SW480 (cell line): ENCODE data around the gene AKT1.
A peak's percentile ranks its signal among the peaks of the same experiment; 100 is the strongest.
"Not testable (repeated sequence)": the region's sequence is repeated elsewhere in the genome, so short reads cannot be mapped to it uniquely, and the experiment has no call there.

Experiments
- DNase-seq: peaks from one replicate; pipeline ENCODE4 v3.0.0-alpha.2; 2016; ENCODE audit warnings: low spot score

Gene AKT1

GRCh38 chr14:104818714-104819161, 23.2 kb upstream of the AKT1 start:
- DNase-seq: no peak

DNA sequence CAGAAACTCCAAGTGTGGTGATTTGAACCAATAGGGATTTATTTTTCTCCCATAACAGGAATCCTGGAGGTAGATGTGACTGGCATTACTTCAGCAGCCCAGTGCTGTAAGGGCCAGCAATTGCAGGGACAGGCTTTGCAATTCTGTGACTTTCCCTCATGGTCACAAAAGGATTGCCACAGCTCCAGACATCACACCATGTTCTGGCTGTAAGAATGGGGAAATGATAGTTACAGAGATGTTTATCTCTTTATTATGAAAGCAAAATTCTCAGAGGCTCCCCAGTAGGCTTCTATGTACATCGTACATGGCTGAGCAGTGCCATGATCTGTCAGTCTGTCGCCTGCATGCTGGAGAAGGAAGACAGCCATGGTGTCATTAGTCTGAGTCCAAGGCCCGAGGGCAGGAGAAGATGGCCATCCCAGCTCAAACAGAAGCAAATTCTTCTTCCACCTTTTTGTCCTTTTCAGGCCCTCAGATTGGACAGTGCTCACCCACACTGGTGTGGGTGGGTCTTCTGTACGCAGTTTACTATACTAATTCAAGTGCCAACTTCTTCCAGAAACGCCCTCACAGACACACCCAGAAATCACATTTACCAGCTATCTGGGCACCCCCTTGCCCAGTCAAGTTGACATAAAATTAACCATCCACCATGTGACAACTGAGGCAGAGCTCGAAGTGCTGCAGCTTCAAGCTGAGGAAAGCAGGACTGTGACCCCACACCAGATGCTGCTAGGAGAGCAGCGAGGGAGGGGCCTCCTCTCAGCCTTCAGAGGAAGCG, 22.6 kb upstream of the AKT1 start:
- no peak for DNase-seq

DNA sequence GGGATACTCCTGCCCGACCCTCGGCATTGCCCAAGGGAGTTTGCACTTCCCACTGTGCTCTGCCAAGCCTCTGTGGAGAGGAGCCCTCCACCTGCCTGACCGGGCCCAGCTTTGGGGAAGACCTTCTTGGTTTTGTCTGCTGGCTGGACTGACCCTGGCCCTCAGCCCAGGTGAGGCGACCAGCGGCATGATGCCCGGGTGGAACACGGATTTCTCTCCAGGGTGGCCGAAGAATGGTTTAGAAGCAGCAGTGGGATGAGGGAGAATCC, 21.0 kb upstream of the AKT1 start:
- DNase-seq: no peak

GRCh38 chr14:104814701-104815100, 19.2 kb upstream of the AKT1 start:
- not testable (repeated sequence) for DNase-seq

- DNase-seq: no peak
These were observed 17.7 kb upstream of the AKT1 start for GRCh38 chr14:104813286-104813685.

- DNase-seq: no peak
These were observed 14.8 kb upstream of the AKT1 start for GRCh38 chr14:104810316-104810715.

- DNase-seq: no peak
These were observed 12.9 kb upstream of the AKT1 start for GRCh38 chr14:104808456-104808855.

GRCh38 chr14:104806625-104807465, 11.3 kb upstream of the AKT1 start:
- DNase-seq: no peak

DNA sequence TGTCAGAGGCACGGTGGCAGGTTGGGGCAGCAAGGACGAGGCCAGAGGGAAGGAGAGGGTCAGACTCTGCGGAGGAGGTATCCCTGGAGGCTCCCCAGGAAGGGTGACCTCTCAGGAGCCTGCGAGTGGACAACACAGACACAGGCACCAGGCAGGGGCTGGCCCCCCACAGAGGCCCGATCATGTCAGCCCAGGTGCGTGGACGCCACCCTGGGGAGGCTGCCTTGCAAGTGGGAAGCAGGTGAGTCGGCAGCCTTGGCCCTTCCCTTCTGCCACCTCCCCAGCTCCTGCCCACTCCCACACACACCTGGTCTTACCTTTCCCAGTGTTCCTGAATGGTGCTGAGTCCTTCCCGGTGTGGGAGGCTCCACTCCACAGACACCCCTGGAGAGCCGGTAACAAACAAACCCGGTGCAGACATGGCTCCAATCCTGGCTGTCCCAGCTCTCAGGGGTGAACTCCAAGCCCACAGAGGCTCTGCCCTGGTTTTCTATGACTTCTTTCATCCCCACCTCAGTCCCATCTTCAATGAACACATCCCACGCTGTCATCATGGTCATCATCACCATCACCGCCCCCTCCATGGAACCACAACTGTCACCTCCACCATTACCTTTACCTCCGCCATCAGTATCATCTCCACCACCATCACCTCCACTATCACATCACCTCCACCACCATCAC, 10.5 kb upstream of the AKT1 start:
- no peak for DNase-seq

GRCh38 chr14:104805326-104805678, 9.8 kb upstream of the AKT1 start:
- DNase-seq: no peak

DNA sequence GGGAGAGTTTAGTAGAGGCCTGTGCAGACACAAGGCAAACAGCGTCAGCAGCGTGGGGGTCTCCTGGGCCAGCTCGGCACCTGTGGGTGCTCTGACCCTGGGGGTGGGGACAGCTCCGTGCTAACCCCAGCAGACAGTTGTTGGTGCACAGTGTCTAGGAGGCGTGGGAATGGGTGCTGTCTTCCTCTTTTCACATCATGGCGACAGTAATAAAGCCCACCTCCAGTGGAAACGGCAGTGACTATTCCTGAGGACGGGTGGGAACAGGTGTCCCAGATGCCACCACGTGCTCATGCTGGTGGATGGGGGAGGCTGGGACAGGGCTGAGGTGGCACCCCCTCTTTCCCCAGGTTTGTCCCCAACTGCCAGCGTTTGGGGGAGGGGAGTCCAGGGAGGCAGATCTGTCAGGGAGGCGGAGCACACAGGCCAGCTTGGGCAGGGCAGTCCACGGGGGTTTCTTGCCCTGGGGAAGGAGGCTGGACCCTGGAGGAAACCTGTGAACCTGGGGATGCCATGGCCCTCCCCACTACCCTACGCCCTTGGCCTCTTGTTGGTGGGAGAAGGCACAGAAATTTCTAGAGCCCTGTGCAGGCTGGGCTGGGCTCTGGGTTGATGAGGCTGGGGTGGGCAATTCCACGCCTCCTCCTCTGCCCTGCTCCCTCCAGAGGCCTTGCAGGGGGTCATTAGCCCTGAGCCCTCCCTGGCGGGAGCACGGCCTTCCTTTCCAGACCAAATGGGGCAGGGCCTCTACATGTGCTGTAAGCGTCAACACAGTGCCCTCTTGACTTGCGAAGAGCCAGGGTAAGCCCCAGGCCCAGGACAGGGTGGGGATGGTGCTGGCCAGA, 9.2 kb upstream of the AKT1 start:
- no peak for DNase-seq

DNA sequence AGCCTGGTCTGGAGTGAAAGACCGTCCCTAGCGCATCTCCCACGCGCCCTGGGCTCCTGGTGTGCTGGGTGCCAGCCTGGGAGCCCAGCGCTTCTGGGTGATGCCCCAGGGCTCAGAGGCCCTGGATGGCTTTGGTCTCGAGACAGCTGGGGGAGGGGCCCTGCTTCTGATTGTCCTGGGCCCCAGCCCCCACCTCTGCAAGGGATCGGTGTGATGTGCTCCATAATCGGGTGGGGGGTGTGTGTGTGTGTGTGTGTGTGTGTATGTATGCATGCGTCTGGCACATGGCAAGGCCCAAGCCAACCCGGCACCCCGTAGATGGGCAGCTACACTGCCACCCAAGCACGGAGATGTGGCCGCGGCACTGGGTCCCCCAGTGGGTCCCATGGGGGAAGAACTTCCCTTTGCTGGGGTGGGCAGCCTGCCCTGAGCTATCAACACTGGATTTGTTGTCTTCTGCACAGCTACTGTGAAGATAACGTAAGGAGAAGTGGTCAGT, 8.4 kb upstream of the AKT1 start:
- DNase-seq: no peak

GRCh38 chr14:104803280-104803911, 7.8 kb upstream of the AKT1 start:
- no peak for DNase-seq

GRCh38 chr14:104802394-104803184, 7.0 kb upstream of the AKT1 start:
- no peak for DNase-seq

DNA sequence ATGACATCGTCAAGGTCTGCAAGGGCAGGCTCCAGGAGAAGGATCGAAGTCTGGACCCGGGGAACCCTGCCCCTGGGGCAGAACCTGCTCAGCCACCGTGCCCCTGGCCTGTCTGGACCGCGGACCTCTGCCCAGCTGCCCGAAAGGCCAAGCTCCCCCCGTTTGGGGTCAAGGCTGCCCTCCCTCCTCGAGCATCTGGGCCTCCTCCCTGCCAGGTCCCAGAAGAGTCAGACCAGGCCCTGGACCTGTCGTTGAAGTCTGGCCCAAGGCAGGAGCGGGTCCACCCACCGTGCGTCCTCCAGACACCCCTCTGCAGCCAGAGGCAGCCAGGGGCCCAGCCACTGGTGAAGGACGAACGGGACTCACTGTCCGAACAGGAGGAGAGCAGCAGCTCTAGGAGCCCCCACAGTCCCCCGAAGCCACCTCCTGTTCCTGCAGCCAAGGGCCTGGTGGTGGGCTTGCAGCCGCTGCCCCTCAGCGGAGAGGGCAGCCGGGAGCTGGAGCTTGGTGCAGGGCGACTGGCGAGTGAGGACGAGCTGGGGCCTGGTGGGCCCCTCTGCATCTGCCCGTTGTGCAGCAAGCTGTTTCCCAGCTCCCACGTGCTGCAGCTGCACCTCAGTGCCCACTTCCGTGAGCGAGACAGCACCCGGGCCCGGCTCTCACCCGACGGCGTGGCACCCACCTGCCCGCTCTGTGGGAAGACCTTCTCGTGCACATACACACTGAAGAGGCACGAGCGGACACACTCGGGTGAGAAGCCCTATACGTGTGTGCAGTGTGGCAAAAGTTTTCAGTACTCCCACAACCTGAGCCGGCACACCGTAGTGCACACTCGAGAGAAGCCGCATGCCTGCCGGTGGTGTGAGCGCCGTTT, 6.2 kb upstream of the AKT1 start:
- no peak for DNase-seq

GRCh38 chr14:104800771-104801519, 5.4 kb upstream of the AKT1 start, which contains the start of gene ZBTB42:
Gene ZBTB42 (plus strand): TSS chr14:104801101. CDS start chr14:104801198, 97 bp downstream.
- DNase-seq: peak; percentile 66

- no peak for DNase-seq
These were observed 4.6 kb upstream of the AKT1 start for GRCh38 chr14:104800015-104800770.
